CD8-positive, alpha-beta memory T cell (primary cell): Measurements from ENCODE around the gene MZF1. TPM values are rescaled to one million over a fixed set of nuclear protein-coding genes. Genes with fewer than 3 reads are reported as not detected.

Experiments used
- CTCF ChIA-PET: fragments of 350-600 bp; sonication (Branson Sonifier 250); formaldehyde crosslinking; loops from one replicate; lab custom pipeline; 2021; ENCODE audit warnings: antibody characterized with exemption; lab: Charles Lee
- POLR2A ChIA-PET: fragments of 350-600 bp; sonication (Branson Sonifier 250); formaldehyde crosslinking; loops from one replicate; lab custom pipeline; 2021; ENCODE audit warnings: antibody characterized with exemption; lab: Charles Lee
- DNase-seq, 5 donors: peaks; one replicate each; pipeline versions ENCODE4 v3.0.0 to v3.0.0-alpha.2; 2020 to 2022; ENCODE audit warnings: mixed read lengths in 1 of 5
- H3K27ac ChIP-seq: one replicate; pipeline ENCODE4 v1.7.0; 2013; ENCODE audit warnings: low read depth, mild to moderate bottlenecking, low read length, moderate library complexity
- H3K27me3 ChIP-seq: 2 replicates; pipeline ENCODE4 v1.7.0; 2013; ENCODE audit warnings: low read length, mild to moderate bottlenecking; ENCODE audit not compliant: insufficient read depth, poor library complexity, severe bottlenecking
- H3K36me3 ChIP-seq: 2 replicates; pipeline ENCODE4 v1.7.0; 2013; ENCODE audit warnings: mild to moderate bottlenecking, low read length, moderate library complexity; ENCODE audit not compliant: insufficient read depth
- H3K4me1 ChIP-seq: 2 replicates; pipeline ENCODE4 v1.7.0; 2013; ENCODE audit warnings: mild to moderate bottlenecking, low read length, moderate library complexity; ENCODE audit not compliant: insufficient read depth
- H3K4me3 ChIP-seq: 2 replicates; pipeline ENCODE4 v1.7.0; 2013; ENCODE audit warnings: mild to moderate bottlenecking, low read length
- H3K9me3 ChIP-seq: 2 replicates; pipeline ENCODE4 v1.7.0; 2013; ENCODE audit warnings: mild to moderate bottlenecking, low read length
- H3K27ac Mint-ChIP-seq, 8 donors: one replicate each; pipeline ENCODE4 v1.8.0; 2020 to 2021; ENCODE audit warnings: mixed read lengths in 8 of 8, mild to moderate bottlenecking in 6 of 8, inconsistent platforms in 3 of 8, moderate library complexity in 3 of 8
- H3K27me3 Mint-ChIP-seq, 2 donors: one replicate each; pipeline ENCODE4 v1.8.0; 2020 to 2021; ENCODE audit warnings: mixed read lengths in 2 of 2, mild to moderate bottlenecking in 1 of 2, moderate library complexity in 1 of 2
- H3K36me3 Mint-ChIP-seq, 3 donors: one replicate each; pipeline ENCODE4 v1.8.0; 2020 to 2021; ENCODE audit warnings: mixed read lengths in 3 of 3, inconsistent platforms in 1 of 3, mild to moderate bottlenecking in 1 of 3
- H3K4me1 Mint-ChIP-seq, 3 donors: one replicate each; pipeline ENCODE4 v1.8.0; 2020 to 2021; ENCODE audit warnings: mixed read lengths in 3 of 3, inconsistent platforms in 1 of 3, mild to moderate bottlenecking in 1 of 3
- H3K4me3 Mint-ChIP-seq, 7 donors: one replicate each; pipeline ENCODE4 v1.8.0; 2020 to 2021; ENCODE audit warnings: mixed read lengths in 7 of 7, mild to moderate bottlenecking in 6 of 7, moderate library complexity in 4 of 7, inconsistent platforms in 2 of 7
- H3K9me3 Mint-ChIP-seq, 5 donors: one replicate each; pipeline ENCODE4 v1.8.0; 2020 to 2022; ENCODE audit warnings: mixed read lengths in 5 of 5, mild to moderate bottlenecking in 3 of 5, moderate library complexity in 2 of 5, inconsistent platforms in 1 of 5
- polyA plus RNA-seq: library from polyadenylated mRNA; unstranded; fragments of 300-500 nt; fragmentation: Illumina TruSeq; gene quantifications from one replicate; pipeline ENCODE4 v1.2.3, GENCODE V29; 2021
- total RNA-seq, 2 experiments: library from RNA; stranded (reverse); gene quantifications; one replicate each; pipeline ENCODE4 v1.2.3, GENCODE V29; 2021

Gene MZF1
- total and polyA plus RNA-seq, 3 experiments from 2014 or later, result 10.3 to 14.8 (median 14.0) TPM

GRCh38 chr19:58514564-58515022 lies 58.5 kb downstream of the MZF1 start:
- peak overlapping the region; percentile 36 to 96 (median 83) for H3K27ac Mint-ChIP-seq
- Histone ChIP-seq H3K4me3 (peak overlapping the region; percentile 53), H3K9me3 (no peaks in the 10 kb centered on the region), H3K27ac (peak overlapping the region; percentile 33), H3K27me3 (no peaks in the 10 kb centered on the region), H3K36me3 (peaks cover 6% of the 10 kb centered on the region), H3K4me1 (peaks cover 25% of the 10 kb centered on the region)
- ChIA-PET POLR2A (interaction anchor here (1.1 to 1.8 kb wide), 3 partner anchors 40 to 61 kb away, joined by 4 to 7 read pairs (median 6); partner anchors contain the start of gene CHMP2A), CTCF (interaction anchor here (0.7 to 3.6 kb wide), 19 partner anchors 13 to 208 kb away, joined by 3 to 61 read pairs (median 5); partner anchors contain the start of genes CHMP2A, MZF1, TRIM28 and ZNF497)
- peaks cover 32 to 50% (median 34%) of the 10 kb centered on the region in 3 donors for H3K4me1 Mint-ChIP-seq
- peaks cover 0 to 2% of the 10 kb centered on the region in 2 donors for H3K27me3 Mint-ChIP-seq
- no peak for DNase-seq
- no peaks in the 10 kb centered on the region for H3K9me3 Mint-ChIP-seq
- H3K4me3 Mint-ChIP-seq, result peak overlapping the region; percentile 59 to 87 (median 79)
- H3K36me3 Mint-ChIP-seq, result peaks cover 0 to 27% (median 4%) of the 10 kb centered on the region in 3 donors

- POLR2A ChIA-PET, result interaction anchor here (0.5 to 1.8 kb wide), 4 partner anchors 41 to 154 kb away, joined by 4 to 7 read pairs (median 6); partner anchors contain the start of gene CHMP2A
- no peaks in the 10 kb centered on the region for H3K27me3 ChIP-seq
These were observed 59.2 kb downstream of the MZF1 start for GRCh38 chr19:58513694-58514563.

GRCh38 chr19:58513213-58513693 lies 59.9 kb downstream of the MZF1 start:
- peaks cover 0 to 1% of the 10 kb centered on the region in 2 donors for H3K27me3 Mint-ChIP-seq
- H3K4me1 Mint-ChIP-seq, result peaks cover 19 to 36% (median 20%) of the 10 kb centered on the region in 3 donors
- peaks cover 6% of the 10 kb centered on the region for H3K36me3 ChIP-seq
- H3K4me3 Mint-ChIP-seq, result peak overlapping the region in 2 of 7 donors; percentile 20 to 68
- DNase-seq, result no peak
- H3K4me3 ChIP-seq, result no peak overlapping the region
- ChIA-PET POLR2A (interaction anchor here (0.5 to 1.8 kb wide), 3 partner anchors 42 to 153 kb away, joined by 6 to 7 read pairs (median 7); partner anchors contain the start of gene CHMP2A), CTCF (interaction anchor here (0.9 to 3.6 kb wide), 8 partner anchors 13 to 67 kb away, joined by 3 to 61 read pairs (median 10); partner anchors contain the start of genes CHMP2A, MZF1 and TRIM28)
- H3K9me3 Mint-ChIP-seq, result no peaks in the 10 kb centered on the region
- H3K27ac Mint-ChIP-seq, result peak overlapping the region in 4 of 8 donors; percentile 29 to 84 (median 73)
- no peaks in the 10 kb centered on the region for H3K27me3 ChIP-seq
- H3K9me3 ChIP-seq, result no peaks in the 10 kb centered on the region
- H3K36me3 Mint-ChIP-seq, result peaks cover 0 to 22% (median 4%) of the 10 kb centered on the region in 3 donors
- peaks cover 15% of the 10 kb centered on the region for H3K4me1 ChIP-seq
- peak overlapping the region; percentile 27 for H3K27ac ChIP-seq

More at GRCh38 chr19:58513694-58514563, 59.2 kb downstream of the MZF1 start:
- Mint-ChIP-seq H3K4me3 (peak overlapping the region; percentile 76 to 92 (median 83)), H3K27me3 (peaks cover 0 to 1% of the 10 kb centered on the region in 2 donors), H3K27ac (peak overlapping the region; percentile 43 to 96 (median 85)), H3K9me3 (no peaks in the 10 kb centered on the region), H3K4me1 (peaks cover 25 to 43% (median 27%) of the 10 kb centered on the region in 3 donors), H3K36me3 (peaks cover 0 to 22% (median 4%) of the 10 kb centered on the region in 3 donors)
- Histone ChIP-seq H3K9me3 (no peaks in the 10 kb centered on the region), H3K4me3 (peak overlapping the region; percentile 53), H3K36me3 (peaks cover 6% of the 10 kb centered on the region), H3K4me1 (peaks cover 22% of the 10 kb centered on the region), H3K27ac (peak overlapping the region; percentile 33)
- DNase-seq, result peak; percentile 91 to 95 (median 94)
- CTCF ChIA-PET, result interaction anchor here (0.7 to 3.6 kb wide), 19 partner anchors 13 to 207 kb away, joined by 3 to 61 read pairs (median 5); partner anchors contain the start of genes CHMP2A, MZF1, TRIM28 and ZNF497

Other genes starting within 250 kb of the MZF1 start
- 1 to 10 TPM; 5.3 to 5.7 TPM for gene ZSCAN22, start 246.3 kb downstream of the MZF1 start, total RNA-seq
- 2.7 TPM for gene ZSCAN22, start 246.3 kb downstream of the MZF1 start, polyA plus RNA-seq
- gene A1BG, start 219.8 kb downstream of the MZF1 start, total RNA-seq, result 10 to 100 TPM; 16.8 to 18.1 TPM
- 70.8 TPM for gene A1BG, start 219.8 kb downstream of the MZF1 start, polyA plus RNA-seq
- 1 to 10 TPM; 1.7 TPM for gene ZNF497, start 210.6 kb downstream of the MZF1 start, total RNA-seq
- gene ZNF497, start 210.6 kb downstream of the MZF1 start, polyA plus RNA-seq, result 1.0 TPM
- 1 to 10 TPM; 1.8 to 2.3 TPM for gene ZNF837, start 192.3 kb downstream of the MZF1 start, total RNA-seq
- 4.6 TPM for gene ZNF837, start 192.3 kb downstream of the MZF1 start, polyA plus RNA-seq
- 1,000 to 10,000 TPM; 1,588 to 1,639 TPM for gene RPS5, start 186.1 kb downstream of the MZF1 start, total RNA-seq
- gene RPS5, start 186.1 kb downstream of the MZF1 start, polyA plus RNA-seq, result 1,069 TPM
- under 1 TPM; 0.28 to 0.78 TPM for gene RNF225, start 177.7 kb downstream of the MZF1 start, total RNA-seq
- gene RNF225, start 177.7 kb downstream of the MZF1 start, polyA plus RNA-seq, result not detected
- 10 to 100 TPM; 20.9 to 22.6 TPM for gene ZNF584, start 164.7 kb downstream of the MZF1 start, total RNA-seq
- 7.5 TPM for gene ZNF584, start 164.7 kb downstream of the MZF1 start, polyA plus RNA-seq
- gene ZNF132, start 133.2 kb downstream of the MZF1 start, total RNA-seq, result 1 to 10 TPM; 4.9 to 5.2 TPM
- 0.97 TPM for gene ZNF132, start 133.2 kb downstream of the MZF1 start, polyA plus RNA-seq
- gene ZNF324B, start 121.7 kb downstream of the MZF1 start, total RNA-seq, result 10 to 100 TPM; 11.3 TPM
- gene ZNF324B, start 121.7 kb downstream of the MZF1 start, polyA plus RNA-seq, result 2.9 TPM
- 10 to 100 TPM; 19.8 to 21.0 TPM for gene ZNF324, start 106.3 kb downstream of the MZF1 start, total RNA-seq
- gene ZNF324, start 106.3 kb downstream of the MZF1 start, polyA plus RNA-seq, result 13.9 TPM
- 1 to 10 TPM; 5.9 to 7.2 TPM for gene ZNF446, start 97.0 kb downstream of the MZF1 start, total RNA-seq
- gene ZNF446, start 97.0 kb downstream of the MZF1 start, polyA plus RNA-seq, result 3.8 TPM
- gene SLC27A5, start 61.3 kb downstream of the MZF1 start, total RNA-seq, result 10 to 100 TPM; 16.1 to 19.1 TPM
- gene SLC27A5, start 61.3 kb downstream of the MZF1 start, polyA plus RNA-seq, result 25.9 TPM
- 10 to 100 TPM; 15.0 to 16.1 TPM for gene ZBTB45, start 53.5 kb downstream of the MZF1 start, total RNA-seq
- 4.8 TPM for gene ZBTB45, start 53.5 kb downstream of the MZF1 start, polyA plus RNA-seq
- 100 to 1,000 TPM; 705 to 715 TPM for gene TRIM28, start 29.3 kb downstream of the MZF1 start, total RNA-seq
- 57.5 TPM for gene TRIM28, start 29.3 kb downstream of the MZF1 start, polyA plus RNA-seq
- gene CHMP2A, start 18.2 kb downstream of the MZF1 start, total RNA-seq, result 10 to 100 TPM; 88.8 to 89.7 TPM
- gene CHMP2A, start 18.2 kb downstream of the MZF1 start, polyA plus RNA-seq, result 198 TPM
- gene UBE2M, start 14.7 kb downstream of the MZF1 start, total RNA-seq, result 100 to 1,000 TPM; 182 to 191 TPM
- gene UBE2M, start 14.7 kb downstream of the MZF1 start, polyA plus RNA-seq, result 22.5 TPM